Activated naive CD4-positive, alpha-beta T cell treated with anti-CD3 and anti-CD28 coated beads, Interleukin-2, amount 50 U/mL, for 24 hours (primary cell): ENCODE results near the gene ARHGAP21.
"Not testable (repeated sequence)": the region's sequence is repeated elsewhere in the genome, so short reads cannot be mapped to it uniquely, and the experiment has no call there.

Source experiments
- H3K27ac Mint-ChIP-seq: one replicate; pipeline ENCODE4 v1.8.0; 2021; ENCODE audit warnings: mild to moderate bottlenecking, mixed read lengths
- H3K27me3 Mint-ChIP-seq: one replicate; pipeline ENCODE4 v1.8.0; 2021; ENCODE audit warnings: mixed read lengths
- H3K36me3 Mint-ChIP-seq: one replicate; pipeline ENCODE4 v1.8.0; 2021; ENCODE audit warnings: mixed read lengths
- H3K4me1 Mint-ChIP-seq: one replicate; pipeline ENCODE4 v1.8.0; 2021; ENCODE audit warnings: mixed read lengths
- H3K4me3 Mint-ChIP-seq: one replicate; pipeline ENCODE4 v1.8.0; 2021; ENCODE audit warnings: mild to moderate bottlenecking, mixed read lengths
- H3K9me3 Mint-ChIP-seq: one replicate; pipeline ENCODE4 v1.8.0; 2021; ENCODE audit warnings: mixed read lengths

ARHGAP21 gene

DNA sequence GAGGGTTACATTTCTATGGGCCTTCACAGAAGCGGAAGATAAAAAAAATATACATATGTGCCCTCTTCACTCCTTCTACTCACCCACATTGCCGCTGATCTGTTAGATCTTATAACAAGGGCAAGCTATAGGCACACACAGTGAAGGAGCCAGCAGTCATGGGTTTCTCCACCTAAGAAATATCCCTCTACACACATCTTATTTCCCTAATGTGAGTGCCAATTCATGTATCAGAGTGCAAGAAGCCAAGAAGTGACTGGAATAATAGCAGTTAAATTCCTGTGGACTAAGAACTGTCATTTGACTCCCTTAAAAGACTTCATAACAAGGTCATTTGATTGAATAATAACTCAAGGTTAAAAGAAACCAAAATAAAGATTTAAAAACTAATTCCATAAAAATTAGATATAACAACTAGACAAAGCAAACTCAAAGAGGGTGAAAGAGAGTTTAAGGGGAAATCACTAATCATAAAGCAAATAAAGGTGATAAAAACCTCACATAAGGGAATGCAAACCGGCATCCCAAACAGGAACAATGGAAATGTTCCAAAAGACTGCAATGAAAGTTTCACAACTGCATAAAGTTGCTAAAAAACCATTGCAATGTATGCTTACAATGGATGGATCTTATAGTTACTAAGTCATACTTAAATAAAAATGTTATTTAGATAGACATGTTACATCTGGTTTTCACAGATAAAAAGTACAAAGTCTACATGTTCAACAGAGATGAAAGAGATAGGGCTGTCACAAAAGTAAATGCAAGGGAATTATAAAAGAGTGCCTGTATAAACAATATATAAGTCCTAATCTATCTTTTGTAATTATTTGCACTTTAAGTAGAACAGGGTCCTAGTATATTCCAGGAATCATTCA is 42.8 kb downstream of the ARHGAP21 start:
- no peaks in the 10 kb centered on the region for H3K4me1 Mint-ChIP-seq
- no peak overlapping the region for H3K4me3 Mint-ChIP-seq
- H3K36me3 Mint-ChIP-seq = peaks cover 2% of the 10 kb centered on the region
- no peaks in the 10 kb centered on the region for H3K27me3 Mint-ChIP-seq
- no peaks in the 10 kb centered on the region for H3K9me3 Mint-ChIP-seq
- H3K27ac Mint-ChIP-seq = no peak overlapping the region

GRCh38 chr10:24678757-24679156 is 44.9 kb downstream of the ARHGAP21 start:
- no peak overlapping the region for H3K27ac Mint-ChIP-seq
- peaks cover 2% of the 10 kb centered on the region for H3K36me3 Mint-ChIP-seq
- H3K4me3 Mint-ChIP-seq = no peak overlapping the region
- H3K9me3 Mint-ChIP-seq = no peaks in the 10 kb centered on the region
- no peaks in the 10 kb centered on the region for H3K27me3 Mint-ChIP-seq
- H3K4me1 Mint-ChIP-seq = no peaks in the 10 kb centered on the region

- Mint-ChIP-seq H3K36me3 (peaks cover 2% of the 10 kb centered on the region), H3K27ac (no peak overlapping the region), H3K27me3 (no peaks in the 10 kb centered on the region), H3K9me3 (no peaks in the 10 kb centered on the region), H3K4me1 (peaks cover 9% of the 10 kb centered on the region), H3K4me3 (no peak overlapping the region)
Measured at GRCh38 chr10:24674892-24675632, 48.6 kb downstream of the ARHGAP21 start.

DNA sequence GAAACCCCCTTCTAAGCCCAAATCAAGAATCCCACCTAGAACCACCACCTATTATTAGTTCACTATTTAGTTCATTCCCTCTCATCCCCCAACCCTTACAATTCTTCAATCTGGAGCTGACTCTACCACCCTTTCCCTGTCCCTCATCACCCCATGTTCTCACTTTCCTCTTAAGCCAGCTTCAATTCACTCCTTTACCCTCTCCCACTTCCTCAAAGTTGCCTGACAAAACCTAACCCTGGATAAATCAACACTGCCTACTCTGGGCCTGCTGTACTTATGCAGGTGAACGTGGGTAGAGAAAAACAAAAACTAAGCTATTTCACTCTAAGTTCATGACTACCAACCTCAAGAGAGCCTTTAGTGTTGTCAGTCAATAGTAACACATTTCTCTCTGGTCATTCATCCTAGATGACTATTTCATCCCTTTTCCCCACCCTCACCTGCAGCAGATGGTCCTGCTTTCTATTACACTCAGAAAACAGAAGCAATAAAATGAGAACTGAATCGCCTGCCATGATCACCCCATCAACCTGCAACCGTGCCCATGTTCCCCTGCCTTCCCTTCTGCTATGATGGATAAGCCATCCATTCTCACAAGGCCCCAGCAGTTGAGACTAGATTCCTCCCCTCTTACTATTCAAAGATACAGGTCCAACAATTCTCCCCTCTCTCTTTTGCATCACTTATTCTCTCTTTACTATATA is 52.6 kb downstream of the ARHGAP21 start:
- H3K4me3 Mint-ChIP-seq = no peak overlapping the region
- no peaks in the 10 kb centered on the region for H3K9me3 Mint-ChIP-seq
- peaks cover 9% of the 10 kb centered on the region for H3K4me1 Mint-ChIP-seq
- H3K27me3 Mint-ChIP-seq = no peaks in the 10 kb centered on the region
- H3K27ac Mint-ChIP-seq = no peak overlapping the region
- H3K36me3 Mint-ChIP-seq = no peaks in the 10 kb centered on the region

DNA sequence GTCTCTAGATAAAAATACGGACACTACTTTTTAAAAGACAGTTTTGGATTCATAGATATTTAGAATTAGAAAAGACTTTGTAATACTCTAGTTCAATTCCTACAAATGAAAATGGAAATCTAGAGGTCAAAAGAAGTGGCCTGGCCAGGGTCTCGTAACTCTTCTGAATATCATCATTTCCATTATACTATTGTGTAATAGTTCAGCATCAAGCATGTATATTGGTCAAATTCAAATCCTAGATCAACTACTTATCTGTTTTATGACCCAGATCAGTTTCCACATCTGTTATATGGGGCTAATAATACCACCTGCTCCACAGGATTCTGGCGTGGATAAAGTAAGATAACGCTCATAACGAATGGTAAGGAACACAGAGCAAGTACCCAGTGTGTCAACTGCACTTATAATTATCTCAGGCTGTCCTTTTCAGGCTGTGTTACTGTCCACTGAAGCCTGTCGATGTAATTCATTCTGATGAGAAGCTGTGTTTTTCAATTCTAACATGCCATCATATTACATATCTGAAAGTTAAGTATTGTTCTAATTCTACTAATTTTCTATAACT is 54.3 kb downstream of the ARHGAP21 start:
- Mint-ChIP-seq H3K9me3 (no peaks in the 10 kb centered on the region), H3K27ac (no peak overlapping the region), H3K36me3 (peaks cover 1% of the 10 kb centered on the region), H3K4me1 (peaks cover 9% of the 10 kb centered on the region), H3K4me3 (no peak overlapping the region), H3K27me3 (no peaks in the 10 kb centered on the region)

- no peak overlapping the region for H3K4me3 Mint-ChIP-seq
- peaks cover 9% of the 10 kb centered on the region for H3K4me1 Mint-ChIP-seq
- H3K9me3 Mint-ChIP-seq = no peaks in the 10 kb centered on the region
Measured at GRCh38 chr10:24668247-24668646, 55.4 kb downstream of the ARHGAP21 start.

GRCh38 chr10:24664991-24665390 is 58.7 kb downstream of the ARHGAP21 start:
- no peaks in the 10 kb centered on the region for H3K4me1 Mint-ChIP-seq
- H3K4me3 Mint-ChIP-seq = no peak overlapping the region
- peaks cover 1% of the 10 kb centered on the region for H3K36me3 Mint-ChIP-seq
- no peaks in the 10 kb centered on the region for H3K27me3 Mint-ChIP-seq
- H3K27ac Mint-ChIP-seq = no peak overlapping the region
- no peaks in the 10 kb centered on the region for H3K9me3 Mint-ChIP-seq

More at GRCh38 chr10:24668247-24668646, 55.4 kb downstream of the ARHGAP21 start:
- Mint-ChIP-seq H3K36me3 (peaks cover 1% of the 10 kb centered on the region), H3K27me3 (no peaks in the 10 kb centered on the region), H3K27ac (no peak overlapping the region)

- H3K36me3 Mint-ChIP-seq = peaks cover 3% of the 10 kb centered on the region
- no peaks in the 10 kb centered on the region for H3K4me1 Mint-ChIP-seq
- H3K27ac Mint-ChIP-seq = no peak overlapping the region
- H3K9me3 Mint-ChIP-seq = no peaks in the 10 kb centered on the region
- no peak overlapping the region for H3K4me3 Mint-ChIP-seq
- no peaks in the 10 kb centered on the region for H3K27me3 Mint-ChIP-seq
Measured at GRCh38 chr10:24661376-24661775, 62.3 kb downstream of the ARHGAP21 start.

DNA sequence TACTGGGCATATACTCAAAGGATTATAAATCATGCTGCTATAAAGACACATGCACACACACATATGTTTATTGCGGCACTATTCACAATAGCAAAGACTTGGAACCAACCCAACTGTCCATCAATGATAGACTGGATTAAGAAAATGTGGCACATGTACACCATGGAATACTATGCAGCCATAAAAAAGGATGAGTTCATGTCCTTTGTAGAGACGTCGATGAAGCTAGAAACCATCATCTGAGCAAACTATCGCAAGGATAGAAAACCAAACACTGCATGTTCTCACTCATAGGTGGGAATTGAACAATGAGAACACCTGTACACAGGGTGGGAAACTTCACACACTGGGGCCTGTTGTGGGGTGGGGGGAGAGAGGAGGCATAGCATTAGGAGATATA is 65.4 kb downstream of the ARHGAP21 start:
- not testable (repeated sequence) for H3K36me3 Mint-ChIP-seq, H3K4me1 Mint-ChIP-seq, H3K27me3 Mint-ChIP-seq, H3K4me3 Mint-ChIP-seq, H3K9me3 Mint-ChIP-seq, H3K27ac Mint-ChIP-seq

GRCh38 chr10:24656326-24656725 is 67.4 kb downstream of the ARHGAP21 start:
- not testable (repeated sequence) for H3K4me1 Mint-ChIP-seq, H3K27ac Mint-ChIP-seq, H3K36me3 Mint-ChIP-seq, H3K9me3 Mint-ChIP-seq, H3K27me3 Mint-ChIP-seq, H3K4me3 Mint-ChIP-seq

- no peaks in the 10 kb centered on the region for H3K27me3 Mint-ChIP-seq
- no peaks in the 10 kb centered on the region for H3K4me1 Mint-ChIP-seq
- H3K36me3 Mint-ChIP-seq = peaks cover 1% of the 10 kb centered on the region
- no peak overlapping the region for H3K27ac Mint-ChIP-seq
- H3K9me3 Mint-ChIP-seq = no peaks in the 10 kb centered on the region
- no peak overlapping the region for H3K4me3 Mint-ChIP-seq
Measured at GRCh38 chr10:24652381-24652957, 71.2 kb downstream of the ARHGAP21 start.

DNA sequence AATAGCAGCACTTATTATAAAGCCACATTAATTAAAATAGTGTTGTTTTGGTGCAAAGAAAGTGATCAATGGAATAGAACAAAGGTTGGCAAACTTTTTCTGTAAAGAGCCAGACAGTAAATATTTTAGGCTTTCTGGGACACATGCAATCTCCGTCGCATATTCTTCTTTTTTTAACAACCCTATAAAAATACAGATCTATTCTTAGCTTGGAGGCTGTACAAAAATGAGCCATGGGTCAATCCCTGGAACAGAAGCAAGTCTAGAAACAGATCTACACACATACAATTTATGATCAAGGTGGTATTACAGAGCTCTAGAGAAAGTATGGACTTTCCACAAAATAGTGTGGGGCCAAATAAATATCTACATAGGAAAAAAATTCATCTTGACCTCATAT is 71.8 kb downstream of the ARHGAP21 start:
- H3K27ac Mint-ChIP-seq = no peak overlapping the region
- no peaks in the 10 kb centered on the region for H3K4me1 Mint-ChIP-seq
- no peaks in the 10 kb centered on the region for H3K9me3 Mint-ChIP-seq
- peaks cover 1% of the 10 kb centered on the region for H3K36me3 Mint-ChIP-seq
- H3K4me3 Mint-ChIP-seq = no peak overlapping the region
- no peaks in the 10 kb centered on the region for H3K27me3 Mint-ChIP-seq

DNA sequence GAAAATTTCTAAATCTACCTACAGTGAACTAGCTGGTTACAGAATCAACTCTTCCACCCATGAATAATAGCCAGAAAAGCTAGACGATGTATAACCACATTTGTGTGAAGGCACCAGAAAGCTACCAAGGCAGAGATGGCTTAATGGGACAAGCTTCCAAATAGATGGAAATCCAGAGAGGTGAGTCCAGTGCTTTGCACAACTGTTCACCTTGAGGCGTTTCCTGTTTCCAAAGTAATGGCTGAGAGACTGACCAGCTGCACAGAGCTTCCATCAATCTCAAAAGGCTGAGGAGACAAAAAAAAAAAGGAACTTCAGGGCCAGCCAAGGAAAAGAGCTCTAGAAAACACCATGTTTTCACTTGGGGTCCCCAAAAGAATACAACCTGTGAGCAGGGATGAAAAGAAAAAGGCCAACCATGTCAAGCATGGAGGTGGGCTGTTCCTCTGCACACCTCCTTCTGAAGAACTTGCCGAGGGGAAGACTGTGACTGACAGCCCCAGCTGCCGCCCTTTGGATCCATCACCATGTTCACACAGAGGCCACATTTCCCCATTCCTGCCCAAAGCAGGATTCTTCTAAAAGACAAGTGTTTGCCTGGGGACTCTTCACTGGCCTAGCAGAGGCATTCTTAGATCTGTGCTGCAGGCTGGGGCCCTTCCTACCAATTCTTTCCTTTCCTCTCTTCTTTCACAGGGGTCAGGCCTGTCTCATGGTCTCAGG is 72.9 kb downstream of the ARHGAP21 start:
- no peaks in the 10 kb centered on the region for H3K9me3 Mint-ChIP-seq
- no peaks in the 10 kb centered on the region for H3K4me1 Mint-ChIP-seq
- peaks cover 1% of the 10 kb centered on the region for H3K36me3 Mint-ChIP-seq
- no peak overlapping the region for H3K4me3 Mint-ChIP-seq
- H3K27ac Mint-ChIP-seq = no peak overlapping the region
- no peaks in the 10 kb centered on the region for H3K27me3 Mint-ChIP-seq

- no peaks in the 10 kb centered on the region for H3K36me3 Mint-ChIP-seq
Measured at GRCh38 chr10:24645784-24646183, 77.9 kb downstream of the ARHGAP21 start.

GRCh38 chr10:24645022-24645421 is 78.7 kb downstream of the ARHGAP21 start:
- H3K9me3 Mint-ChIP-seq = no peaks in the 10 kb centered on the region
- no peak overlapping the region for H3K27ac Mint-ChIP-seq
- H3K4me1 Mint-ChIP-seq = no peaks in the 10 kb centered on the region
- H3K36me3 Mint-ChIP-seq = no peaks in the 10 kb centered on the region
- no peaks in the 10 kb centered on the region for H3K27me3 Mint-ChIP-seq
- no peak overlapping the region for H3K4me3 Mint-ChIP-seq

More at GRCh38 chr10:24645784-24646183, 77.9 kb downstream of the ARHGAP21 start:
- Mint-ChIP-seq H3K4me1 (no peaks in the 10 kb centered on the region), H3K4me3 (no peak overlapping the region), H3K27me3 (no peaks in the 10 kb centered on the region), H3K9me3 (no peaks in the 10 kb centered on the region), H3K27ac (no peak overlapping the region)
